T-helper 2 cell treated with Interferon-gamma antibody and Interleukin-4, amounts not matched to agents 5 μg/mL and 100 μg/mL, for 36 hours (primary cell): ENCODE results near the gene TAS1R2.
"Not testable (repeated sequence)": the region's sequence is repeated elsewhere in the genome, so short reads cannot be mapped to it uniquely, and the experiment has no call there.

Experiments used
- DNase-seq: peaks from one replicate; pipeline ENCODE4 v3.0.0; 2021; ENCODE audit warnings: low spot score
- H3K27ac Mint-ChIP-seq: one replicate; pipeline ENCODE4 v1.8.0; 2021; ENCODE audit warnings: mild to moderate bottlenecking, mixed read lengths
- H3K27me3 Mint-ChIP-seq: one replicate; pipeline ENCODE4 v1.8.0; 2021; ENCODE audit warnings: low read depth, mixed read lengths
- H3K36me3 Mint-ChIP-seq: one replicate; pipeline ENCODE4 v1.8.0; 2021; ENCODE audit warnings: low read depth, mixed read lengths
- H3K4me1 Mint-ChIP-seq: one replicate; pipeline ENCODE4 v1.8.0; 2021; ENCODE audit warnings: low read depth, mixed read lengths
- H3K4me3 Mint-ChIP-seq: one replicate; pipeline ENCODE4 v1.8.0; 2022; ENCODE audit warnings: mild to moderate bottlenecking, moderate library complexity, mixed read lengths
- H3K9me3 Mint-ChIP-seq: one replicate; pipeline ENCODE4 v1.8.0; 2021; ENCODE audit warnings: mixed read lengths

The TAS1R2 gene

DNA sequence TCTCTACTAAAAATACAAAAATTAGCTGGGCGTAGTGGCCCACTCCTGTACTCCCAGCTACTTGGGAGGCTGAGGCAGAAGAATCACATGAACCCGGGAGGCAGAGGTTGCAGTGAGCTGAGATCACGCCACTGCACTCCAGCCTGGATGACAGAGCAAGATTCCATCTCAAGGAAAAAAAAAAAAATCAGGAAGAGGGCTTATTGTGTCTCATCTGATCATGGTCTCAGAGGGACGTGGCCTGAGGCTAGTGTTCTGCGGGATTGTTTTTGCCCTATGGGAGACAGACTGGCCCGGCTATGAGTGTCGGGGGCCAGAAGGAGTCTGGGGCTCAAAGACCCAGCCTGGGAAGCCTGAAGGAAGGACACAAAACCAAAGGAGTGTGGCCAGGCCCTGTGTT is 32.4 kb upstream of the TAS1R2 start:
- not testable (repeated sequence) for H3K27me3 Mint-ChIP-seq, H3K36me3 Mint-ChIP-seq, H3K4me3 Mint-ChIP-seq, H3K9me3 Mint-ChIP-seq, H3K4me1 Mint-ChIP-seq, DNase-seq, H3K27ac Mint-ChIP-seq

DNA sequence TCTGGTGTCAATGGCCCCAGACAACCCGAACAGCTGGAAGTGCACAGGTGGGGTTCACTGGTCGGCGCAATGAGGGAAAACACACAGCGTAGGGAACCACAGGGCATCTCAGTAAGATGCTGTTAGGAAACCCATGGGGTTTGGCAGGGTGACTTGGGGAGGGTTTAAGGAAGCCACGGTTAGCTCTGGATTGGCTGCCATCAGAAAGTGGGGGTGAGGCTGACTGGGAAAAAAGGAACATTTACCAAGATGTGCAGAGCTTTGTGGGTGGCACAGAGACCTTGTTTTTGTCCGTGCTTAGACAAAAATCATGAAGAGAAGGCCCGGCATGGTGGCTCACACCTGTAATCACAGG is 31.9 kb upstream of the TAS1R2 start:
- no peaks in the 10 kb centered on the region for H3K36me3 Mint-ChIP-seq
- H3K9me3 Mint-ChIP-seq, result no peaks in the 10 kb centered on the region
- H3K27me3 Mint-ChIP-seq, result no peaks in the 10 kb centered on the region
- no peak overlapping the region for H3K4me3 Mint-ChIP-seq
- H3K4me1 Mint-ChIP-seq, result no peaks in the 10 kb centered on the region
- no peak overlapping the region for H3K27ac Mint-ChIP-seq
- no peak for DNase-seq

DNA sequence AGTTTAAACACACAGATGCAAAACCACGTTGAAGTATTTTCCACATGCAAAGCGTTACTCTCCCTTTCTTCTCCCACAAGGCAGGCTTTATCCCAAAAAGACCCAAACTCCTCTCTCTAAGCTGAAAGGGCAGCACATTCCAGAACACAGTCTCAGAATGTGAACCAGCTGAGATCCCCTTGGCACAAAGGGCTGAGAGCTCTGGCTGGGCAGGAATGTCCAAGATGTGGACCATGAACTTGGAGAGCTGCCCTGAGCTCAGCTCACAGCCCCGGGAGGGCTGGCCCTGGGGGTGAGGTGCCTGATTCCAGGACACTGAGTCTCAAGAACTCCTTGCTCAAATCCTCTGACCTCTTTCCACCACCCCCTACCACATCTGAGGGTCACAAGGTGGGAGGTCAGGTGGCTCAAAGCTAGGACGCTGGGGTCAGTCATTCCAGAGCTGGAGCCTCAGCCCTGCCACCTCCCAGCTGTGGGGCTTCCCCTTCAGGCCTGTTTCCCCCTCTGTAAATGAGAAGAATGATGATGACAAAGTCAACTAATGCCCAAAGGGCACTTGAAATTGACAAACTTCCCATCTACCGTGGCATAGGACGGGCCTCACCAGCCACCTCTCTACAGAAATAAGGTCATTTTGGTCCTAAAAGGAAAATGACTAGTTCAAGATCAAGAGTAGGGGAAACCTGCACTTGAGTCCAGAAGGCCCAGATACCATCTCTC is 31.4 kb upstream of the TAS1R2 start:
- Mint-ChIP-seq H3K27ac (no peak overlapping the region), H3K36me3 (no peaks in the 10 kb centered on the region), H3K27me3 (no peaks in the 10 kb centered on the region), H3K4me3 (no peak overlapping the region), H3K4me1 (no peaks in the 10 kb centered on the region), H3K9me3 (no peaks in the 10 kb centered on the region)
- DNase-seq, result no peak

DNA sequence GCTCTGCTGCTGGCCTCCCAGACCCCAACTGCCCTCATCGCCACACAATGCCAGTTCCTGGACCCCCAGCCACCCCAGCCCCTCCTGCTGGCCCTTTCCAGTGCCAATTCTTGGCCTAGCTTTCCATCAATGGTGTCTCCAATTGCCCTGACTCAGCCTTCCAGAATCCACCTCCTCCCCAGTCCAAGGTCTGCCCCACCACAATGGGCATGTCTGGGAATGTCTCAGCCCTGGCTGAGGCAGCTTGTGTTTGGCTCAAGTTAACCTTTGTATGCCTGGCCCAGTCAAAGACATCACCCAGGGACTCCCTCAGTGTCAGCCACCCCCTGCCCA is 26.5 kb upstream of the TAS1R2 start:
- Mint-ChIP-seq H3K27me3 (no peaks in the 10 kb centered on the region), H3K27ac (no peak overlapping the region), H3K9me3 (no peaks in the 10 kb centered on the region), H3K4me1 (no peaks in the 10 kb centered on the region), H3K4me3 (no peak overlapping the region), H3K36me3 (no peaks in the 10 kb centered on the region)
- no peak for DNase-seq

DNA sequence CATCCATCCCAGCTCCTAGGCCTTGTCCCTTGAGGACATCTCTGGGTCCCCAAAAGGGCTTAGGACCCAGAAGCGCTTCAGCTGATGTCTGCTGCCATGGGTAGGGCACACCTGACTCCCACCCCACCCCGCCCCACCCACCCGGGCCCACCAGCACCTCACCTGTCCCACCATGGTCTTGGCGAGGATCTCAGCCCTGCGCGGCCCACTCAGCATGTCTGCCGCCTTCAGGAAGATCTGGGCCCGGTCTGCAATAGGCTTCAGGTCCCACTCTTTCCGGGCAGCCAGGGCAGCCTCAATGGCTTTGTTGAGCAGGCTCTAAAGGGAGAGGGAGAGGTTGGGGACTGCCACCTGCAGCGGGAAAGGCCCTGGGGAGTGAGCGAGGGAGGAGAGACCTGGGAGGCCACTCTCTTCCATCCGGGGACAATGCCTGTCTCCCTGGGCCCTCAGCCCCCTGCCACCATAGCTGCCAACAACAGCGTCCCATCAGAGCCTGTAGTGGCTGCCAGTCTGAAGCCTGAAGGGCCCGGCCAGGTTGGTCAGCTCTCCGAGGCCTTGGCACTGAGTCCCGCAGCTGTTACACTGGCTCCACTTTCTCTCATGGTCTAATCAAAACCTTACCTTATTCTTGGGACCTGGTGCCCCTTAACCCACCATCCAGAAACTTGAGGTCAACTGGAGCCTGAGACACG is 26.0 kb upstream of the TAS1R2 start:
- Mint-ChIP-seq H3K27me3 (no peaks in the 10 kb centered on the region), H3K9me3 (no peaks in the 10 kb centered on the region), H3K4me1 (no peaks in the 10 kb centered on the region), H3K27ac (no peak overlapping the region), H3K4me3 (no peak overlapping the region), H3K36me3 (no peaks in the 10 kb centered on the region)
- no peak for DNase-seq

DNA sequence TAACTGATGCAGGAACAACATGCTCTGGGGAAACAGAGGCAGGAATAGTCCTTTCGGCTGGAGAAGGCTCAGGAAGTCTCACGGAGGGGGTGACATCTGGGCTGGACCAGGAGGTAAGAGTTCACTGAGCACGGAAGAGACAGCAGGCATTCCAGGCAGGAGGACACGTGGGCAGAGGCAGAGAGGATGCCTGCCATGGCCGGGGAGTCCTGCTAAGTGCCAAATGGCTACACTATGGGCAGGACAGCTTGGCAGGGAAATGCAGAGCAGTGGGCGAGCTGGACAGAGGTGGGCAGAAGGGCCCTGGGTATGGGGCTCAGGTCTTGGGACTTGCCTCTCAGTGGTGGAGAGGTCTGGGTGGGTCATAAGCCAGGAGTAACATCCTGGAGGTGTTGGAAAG is 25.3 kb upstream of the TAS1R2 start:
- Mint-ChIP-seq H3K36me3 (no peaks in the 10 kb centered on the region), H3K27ac (no peak overlapping the region), H3K4me3 (no peak overlapping the region), H3K27me3 (no peaks in the 10 kb centered on the region), H3K4me1 (no peaks in the 10 kb centered on the region), H3K9me3 (no peaks in the 10 kb centered on the region)
- DNase-seq, result no peak

DNA sequence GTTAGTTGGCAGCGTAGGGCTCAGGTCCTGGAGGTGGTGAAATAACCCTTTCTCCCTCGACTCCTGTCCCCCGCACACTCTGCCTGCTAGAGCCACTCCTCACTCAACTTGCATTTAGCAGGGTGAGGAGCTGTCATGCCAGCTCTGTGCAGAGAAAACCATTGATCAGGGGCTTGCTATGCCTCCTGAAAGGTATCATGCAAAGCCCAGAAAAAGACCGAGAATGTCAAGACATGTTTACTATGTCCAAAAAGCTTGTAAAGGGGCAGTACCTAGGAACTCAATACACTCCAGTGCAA is 24.9 kb upstream of the TAS1R2 start:
- Mint-ChIP-seq H3K27ac (no peak overlapping the region), H3K4me3 (no peak overlapping the region), H3K36me3 (no peaks in the 10 kb centered on the region), H3K4me1 (no peaks in the 10 kb centered on the region), H3K27me3 (no peaks in the 10 kb centered on the region), H3K9me3 (no peaks in the 10 kb centered on the region)
- DNase-seq, result no peak

DNA sequence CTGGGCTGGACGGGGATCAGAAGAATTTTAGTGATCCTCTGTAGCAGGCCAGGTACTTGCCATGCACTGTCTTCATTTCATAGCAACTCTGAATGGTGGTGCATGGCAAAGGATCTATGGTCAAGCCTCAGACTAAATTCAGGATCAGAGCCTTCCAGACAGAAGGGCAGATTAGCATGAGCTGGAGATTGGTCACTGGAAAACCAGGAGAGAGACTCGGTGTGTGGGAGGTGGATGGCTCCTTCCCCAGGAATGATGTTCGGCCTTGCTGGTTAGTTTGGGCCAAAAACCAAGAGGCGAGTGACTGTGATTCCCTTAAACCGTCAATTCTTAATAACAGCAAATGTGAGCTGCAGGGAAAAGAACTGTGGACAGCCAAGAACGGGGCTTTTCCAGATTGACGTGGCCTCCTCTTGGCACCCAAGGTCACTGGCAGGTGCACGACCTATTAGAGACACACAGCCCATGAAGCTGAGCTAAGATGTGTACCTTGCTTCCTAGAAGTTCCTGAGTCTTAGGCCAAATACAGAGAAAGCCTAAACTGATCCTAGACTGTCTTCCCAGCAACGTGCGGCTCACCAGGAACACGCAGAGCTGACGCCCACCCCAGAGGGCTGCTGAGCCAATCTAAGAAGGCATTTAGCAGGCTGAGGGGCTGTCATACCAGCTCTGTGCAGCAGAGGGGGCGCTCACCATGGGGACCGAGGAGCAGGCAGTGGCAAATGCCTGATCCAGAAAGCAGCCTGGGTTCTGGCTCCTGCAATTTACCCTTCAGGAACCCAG is 24.4 kb upstream of the TAS1R2 start:
- Mint-ChIP-seq H3K4me3 (no peak overlapping the region), H3K36me3 (no peaks in the 10 kb centered on the region), H3K9me3 (no peaks in the 10 kb centered on the region), H3K27ac (no peak overlapping the region), H3K4me1 (no peaks in the 10 kb centered on the region), H3K27me3 (no peaks in the 10 kb centered on the region)
- peak; percentile 42 for DNase-seq

DNA sequence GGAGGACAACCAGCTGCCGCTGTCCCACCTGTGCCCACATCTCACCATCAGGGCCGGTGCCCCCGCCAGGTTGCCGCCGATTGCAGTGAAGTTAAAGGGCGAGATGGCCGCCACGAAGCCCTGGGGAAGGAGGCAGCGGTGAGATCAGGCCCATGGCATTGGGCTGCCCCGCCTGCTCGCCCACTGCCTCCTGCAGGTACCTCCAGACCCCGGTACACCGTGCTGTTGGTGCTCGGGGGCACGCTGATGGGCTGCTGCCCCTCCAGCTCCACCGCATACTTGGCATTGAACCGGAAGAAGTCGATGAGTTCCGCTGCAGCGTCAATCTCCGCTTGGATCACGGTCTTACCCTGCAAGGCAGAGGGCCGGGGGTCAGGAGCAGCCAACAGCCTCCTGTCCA is 23.6 kb upstream of the TAS1R2 start:
- no peaks in the 10 kb centered on the region for H3K4me1 Mint-ChIP-seq
- H3K36me3 Mint-ChIP-seq, result no peaks in the 10 kb centered on the region
- no peak for DNase-seq
- no peak overlapping the region for H3K4me3 Mint-ChIP-seq
- H3K9me3 Mint-ChIP-seq, result no peaks in the 10 kb centered on the region
- no peaks in the 10 kb centered on the region for H3K27me3 Mint-ChIP-seq
- H3K27ac Mint-ChIP-seq, result no peak overlapping the region

DNA sequence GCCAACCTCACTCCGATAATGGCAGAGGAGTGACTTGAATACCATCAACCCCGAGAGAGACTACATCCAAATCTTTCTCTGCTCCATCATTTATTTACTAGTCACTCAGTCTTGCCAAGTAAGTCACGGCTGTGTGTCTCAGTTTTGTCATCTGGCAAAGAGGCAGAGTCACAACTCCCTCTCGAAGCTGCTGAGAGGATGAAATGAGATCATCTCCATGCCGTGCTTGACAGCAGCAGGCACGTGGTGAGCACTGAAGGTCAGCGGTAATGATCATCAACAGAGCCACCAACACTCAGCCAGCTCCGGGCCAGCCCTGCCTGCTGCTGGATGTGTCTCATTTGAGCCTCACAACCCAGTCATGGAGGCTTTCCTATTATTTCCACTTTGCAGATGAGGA is 23.0 kb upstream of the TAS1R2 start:
- H3K9me3 Mint-ChIP-seq, result no peaks in the 10 kb centered on the region
- H3K4me3 Mint-ChIP-seq, result no peak overlapping the region
- no peaks in the 10 kb centered on the region for H3K4me1 Mint-ChIP-seq
- no peak for DNase-seq
- no peak overlapping the region for H3K27ac Mint-ChIP-seq
- H3K36me3 Mint-ChIP-seq, result no peaks in the 10 kb centered on the region
- H3K27me3 Mint-ChIP-seq, result no peaks in the 10 kb centered on the region

DNA sequence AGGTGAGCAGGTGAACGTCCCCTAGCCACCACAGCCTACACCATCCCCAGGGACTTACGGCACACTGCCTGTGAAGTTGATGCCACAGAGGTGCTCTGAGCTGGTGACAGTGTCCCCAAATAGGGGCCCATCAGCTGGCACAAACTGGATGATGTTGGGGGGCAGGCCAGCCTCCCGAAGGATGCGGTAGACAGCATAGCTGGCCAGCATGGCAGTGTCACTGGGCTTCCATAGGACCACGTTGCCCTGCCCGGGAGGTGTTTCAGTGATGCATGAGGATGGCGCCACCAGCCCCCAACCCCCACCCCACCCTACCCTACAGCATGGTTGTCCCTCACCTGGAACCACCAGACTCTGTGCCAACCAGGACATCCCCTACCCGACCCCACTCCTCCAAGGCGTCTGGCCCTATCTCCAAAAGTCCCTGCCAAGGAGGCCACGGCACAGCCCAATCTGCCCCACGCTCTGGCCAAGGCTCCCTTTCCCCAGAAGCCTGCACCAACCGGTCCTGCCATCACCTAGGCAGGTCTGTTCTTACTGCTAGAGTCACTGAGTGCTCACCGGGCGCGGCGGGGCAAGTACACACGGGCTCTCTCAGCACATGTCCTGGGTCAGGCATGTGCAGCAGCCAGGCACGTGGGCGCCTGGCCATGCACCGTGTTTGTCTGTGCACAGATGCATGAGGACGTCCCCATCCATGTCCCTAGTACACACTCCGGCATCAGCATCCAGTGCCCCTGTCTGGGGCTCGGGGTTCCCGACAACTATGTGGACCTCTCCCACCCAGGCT is 22.4 kb upstream of the TAS1R2 start:
- no peaks in the 10 kb centered on the region for H3K9me3 Mint-ChIP-seq
- H3K4me3 Mint-ChIP-seq, result no peak overlapping the region
- no peak for DNase-seq
- no peaks in the 10 kb centered on the region for H3K4me1 Mint-ChIP-seq
- H3K27me3 Mint-ChIP-seq, result no peaks in the 10 kb centered on the region
- no peaks in the 10 kb centered on the region for H3K36me3 Mint-ChIP-seq
- no peak overlapping the region for H3K27ac Mint-ChIP-seq

DNA sequence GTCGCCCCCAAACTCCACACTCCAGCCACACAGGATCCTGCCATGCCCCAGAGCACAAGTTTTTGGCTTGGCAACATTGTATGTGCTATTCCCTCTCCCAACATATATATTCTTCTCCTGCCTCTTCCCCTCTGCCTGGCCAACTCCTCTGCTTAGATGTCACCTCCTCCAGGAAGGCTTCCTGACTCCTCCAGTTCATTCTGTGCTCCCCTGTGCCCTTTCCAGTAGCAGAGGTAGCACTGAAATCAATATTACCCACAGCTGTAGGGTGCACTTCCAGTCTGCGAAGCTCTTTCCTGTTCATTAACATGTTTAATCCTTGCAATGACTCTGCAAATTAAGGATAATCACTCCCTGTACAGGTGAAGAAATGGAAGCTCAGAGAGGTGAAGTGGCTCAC is 21.7 kb upstream of the TAS1R2 start:
- Mint-ChIP-seq H3K9me3 (no peaks in the 10 kb centered on the region), H3K27me3 (no peaks in the 10 kb centered on the region), H3K27ac (no peak overlapping the region), H3K4me3 (no peak overlapping the region), H3K4me1 (no peaks in the 10 kb centered on the region), H3K36me3 (no peaks in the 10 kb centered on the region)
- DNase-seq, result no peak

DNA sequence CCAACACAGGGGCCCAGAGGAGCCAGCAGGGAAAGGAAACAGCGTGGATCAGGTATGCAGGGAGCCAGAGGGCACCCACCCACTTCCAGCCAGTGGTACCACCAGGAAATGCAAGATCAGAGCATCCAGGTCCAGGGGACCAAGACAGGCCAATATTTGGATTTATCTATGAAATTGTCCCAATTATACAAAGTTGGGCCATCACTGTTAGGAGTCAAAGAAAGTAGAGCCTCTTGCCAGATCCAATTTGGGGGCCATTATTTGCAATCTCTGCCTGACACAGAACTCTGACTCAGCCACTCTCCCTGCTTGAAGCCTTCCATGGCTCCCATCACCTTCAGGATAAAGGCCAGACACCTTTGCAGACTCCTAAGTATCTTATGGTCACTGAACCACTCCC is 21.1 kb upstream of the TAS1R2 start:
- no peak for DNase-seq
- Mint-ChIP-seq H3K27ac (no peak overlapping the region), H3K36me3 (no peaks in the 10 kb centered on the region), H3K4me1 (no peaks in the 10 kb centered on the region), H3K27me3 (no peaks in the 10 kb centered on the region), H3K9me3 (no peaks in the 10 kb centered on the region), H3K4me3 (no peak overlapping the region)

DNA sequence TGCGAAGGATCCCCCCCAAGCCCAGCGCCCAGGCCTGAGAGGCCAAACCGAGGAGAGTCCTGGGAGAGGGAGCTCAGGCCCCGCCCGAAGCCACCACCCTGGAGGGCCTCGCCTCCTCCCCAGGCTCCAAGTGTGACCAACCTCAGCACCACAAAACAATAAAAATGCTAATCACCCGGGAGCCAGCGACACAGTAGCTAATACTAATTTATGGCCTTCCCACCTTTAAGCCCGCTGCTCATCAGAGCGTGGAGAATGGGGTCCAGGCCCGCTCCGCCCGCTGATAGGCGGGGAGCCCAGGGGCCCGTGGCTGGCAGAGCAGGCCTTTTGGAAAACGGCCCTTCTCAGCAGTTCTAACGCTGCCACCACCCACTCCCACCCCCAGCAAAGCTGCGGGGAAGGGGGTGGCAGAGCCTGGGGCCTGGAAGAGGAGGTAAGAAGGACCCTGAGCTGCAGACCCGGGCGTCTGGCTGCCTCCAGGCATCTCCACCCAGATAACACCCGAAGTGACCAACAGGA is 20.4 kb upstream of the TAS1R2 start:
- no peak overlapping the region for H3K4me3 Mint-ChIP-seq
- no peaks in the 10 kb centered on the region for H3K36me3 Mint-ChIP-seq

More for the DNA sequence above, 20.4 kb upstream of the TAS1R2 start:
- Mint-ChIP-seq H3K4me1 (no peaks in the 10 kb centered on the region), H3K27me3 (no peaks in the 10 kb centered on the region), H3K27ac (no peak overlapping the region), H3K9me3 (no peaks in the 10 kb centered on the region)
- DNase-seq, result no peak
